WTC11 (cell line): Measurements from ENCODE around the gene BUD23. TPM values are rescaled to one million over a fixed set of nuclear protein-coding genes. Genes with fewer than 3 reads are reported as not detected.
"Not testable (repeated sequence)": the region's sequence is repeated elsewhere in the genome, so short reads cannot be mapped to it uniquely, and the experiment has no call there.

Experiments used
- ATAC-seq: fragments of 200-7000 bp; cut with Tn5 transposase; 2 replicates; pipeline ENCODE4 v1.10.0; 2021; ENCODE audit warnings: mild to moderate bottlenecking, moderate library complexity
- CTCF ChIA-PET: fragments of 300-600 bp; sonication (Branson Sonifier 250); formaldehyde crosslinking; loops from one replicate; lab custom pipeline; 2021; ENCODE audit warnings: antibody characterized with exemption; lab: Charles Lee
- POLR2A ChIA-PET: fragments of 350-600 bp; sonication (Branson Sonifier 250); formaldehyde crosslinking; loops from one replicate; lab custom pipeline; 2021; ENCODE audit warnings: antibody characterized with exemption; lab: Charles Lee
- DNase-seq: peaks from one replicate; pipeline ENCODE4 v3.0.0; 2021; ENCODE audit warnings: low spot score
- H3K27ac Mint-ChIP-seq: 2 replicates; pipeline ENCODE4 v1.8.0; 2021; ENCODE audit warnings: mixed read lengths
- H3K27me3 Mint-ChIP-seq: 2 replicates; pipeline ENCODE4 v1.8.0; 2021; ENCODE audit warnings: low read depth, mild to moderate bottlenecking, moderate library complexity, mixed read lengths
- H3K36me3 Mint-ChIP-seq: 2 replicates; pipeline ENCODE4 v1.8.0; 2021; ENCODE audit warnings: mixed read lengths
- H3K4me1 Mint-ChIP-seq: 2 replicates; pipeline ENCODE4 v1.8.0; 2022; ENCODE audit warnings: mixed read lengths
- H3K4me3 Mint-ChIP-seq: 2 replicates; pipeline ENCODE4 v1.8.0; 2021; ENCODE audit warnings: mild to moderate bottlenecking, moderate library complexity, mixed read lengths
- H3K9me3 Mint-ChIP-seq: 2 replicates; pipeline ENCODE4 v1.8.0; 2021; ENCODE audit warnings: mixed read lengths
- CREB1 ChIP-seq: sonication (generic); formaldehyde crosslinking; IDR thresholded peaks from 2 replicates; pipeline ENCODE4 v1.8.0; 2023; ENCODE audit warnings: mild to moderate bottlenecking, missing genetic modification reagents
- ELF4 ChIP-seq: sonication (generic); formaldehyde crosslinking; IDR thresholded peaks from 2 replicates; pipeline ENCODE4 v1.8.1; 2022; ENCODE audit warnings: low read depth, mild to moderate bottlenecking, moderate library complexity, missing genetic modification reagents
- ETV6 ChIP-seq: sonication (generic); formaldehyde crosslinking; IDR thresholded peaks from 2 replicates; pipeline ENCODE4 v1.8.1; 2022; ENCODE audit warnings: mild to moderate bottlenecking, missing genetic modification reagents
- GABPB1 ChIP-seq: sonication (generic); formaldehyde crosslinking; IDR thresholded peaks from 2 replicates; pipeline ENCODE4 v1.8.1; 2023; ENCODE audit warnings: mild to moderate bottlenecking, missing genetic modification reagents
- JUN ChIP-seq: sonication (generic); formaldehyde crosslinking; IDR thresholded peaks from 2 replicates; pipeline ENCODE4 v1.8.0; 2023; ENCODE audit warnings: mild to moderate bottlenecking, missing genetic modification reagents
- MLX ChIP-seq: sonication (generic); formaldehyde crosslinking; IDR thresholded peaks from 2 replicates; pipeline ENCODE4 v1.8.1; 2023; ENCODE audit warnings: mild to moderate bottlenecking, missing genetic modification reagents, moderate library complexity
- MYBL2 ChIP-seq: sonication (generic); formaldehyde crosslinking; IDR thresholded peaks from 2 replicates; pipeline ENCODE4 v1.8.1; 2023; ENCODE audit warnings: mild to moderate bottlenecking, moderate library complexity, missing genetic modification reagents
- NR2C2 ChIP-seq: sonication (generic); formaldehyde crosslinking; IDR thresholded peaks from 2 replicates; pipeline ENCODE4 v1.8.0; 2022; ENCODE audit warnings: mild to moderate bottlenecking, missing genetic modification reagents
- RORB ChIP-seq: fragments of 250-450 bp; sonication (Bioruptor Pico); IDR thresholded peaks from 2 replicates; pipeline ENCODE4 v1.9.0; 2021; ENCODE audit warnings: mild to moderate bottlenecking
- SOX15 ChIP-seq: fragments of 250-450 bp; sonication (Bioruptor Pico); IDR thresholded peaks from 2 replicates; pipeline ENCODE4 v1.9.0; 2021; ENCODE audit warnings: mild to moderate bottlenecking
- TEAD1 ChIP-seq: sonication (generic); formaldehyde crosslinking; IDR thresholded peaks from 2 replicates; pipeline ENCODE4 v1.8.0; 2022; ENCODE audit warnings: mild to moderate bottlenecking, missing genetic modification reagents
- ZNF121 ChIP-seq: sonication (generic); formaldehyde crosslinking; IDR thresholded peaks from 2 replicates; pipeline ENCODE4 v1.8.0; 2023; ENCODE audit warnings: missing genetic modification reagents
- ZNF512 ChIP-seq: sonication (generic); formaldehyde crosslinking; IDR thresholded peaks from 2 replicates; pipeline ENCODE4 v1.8.1; 2022; ENCODE audit warnings: missing genetic modification reagents, borderline replicate concordance
- total RNA-seq: library from RNA; stranded (reverse); gene quantifications from 3 replicates; pipeline ENCODE4 v1.2.3, GENCODE V29; 2021
- TF ChIP-seq, protein P1 (sequence below): sonication (generic); formaldehyde crosslinking; IDR thresholded peaks from 2 replicates; pipeline ENCODE4 v1.8.1; 2023; ENCODE audit warnings: mild to moderate bottlenecking, moderate library complexity, missing genetic modification reagents

Gene BUD23
- total RNA-seq, 1 experiment from 2014 or later = 91.9 TPM

- no peaks in the 10 kb centered on the region for H3K27me3 Mint-ChIP-seq
- no peak for DNase-seq
Observed at GRCh38 chr7:73708961-73709549, 25.7 kb downstream of the BUD23 start.

DNA sequence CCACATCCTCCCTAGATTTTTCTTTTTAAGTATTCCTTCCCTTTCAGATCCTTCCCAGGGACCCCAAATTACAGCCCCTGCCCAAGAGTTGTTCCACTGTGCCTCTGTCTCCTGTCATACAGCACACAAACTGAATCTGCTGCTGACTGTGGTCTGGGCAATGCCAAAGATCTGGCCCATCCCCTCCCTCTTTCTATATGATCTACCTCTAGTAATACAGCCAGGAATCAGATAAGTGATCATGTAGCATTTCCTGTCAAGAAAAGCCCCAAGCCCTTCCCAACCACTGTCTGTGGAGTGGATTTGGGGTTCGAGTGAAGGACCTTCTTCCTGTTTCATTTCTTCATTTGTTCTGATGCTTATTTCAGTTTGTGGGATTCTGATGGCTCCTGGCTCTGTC, 29.4 kb downstream of the BUD23 start:
- H3K27ac Mint-ChIP-seq = no peak overlapping the region
- H3K4me1 Mint-ChIP-seq = no peaks in the 10 kb centered on the region
- no peak overlapping the region for H3K4me3 Mint-ChIP-seq
- POLR2A ChIA-PET = no interaction called here
- ATAC-seq (no peak), DNase-seq (no peak)
- no peaks in the 10 kb centered on the region for H3K9me3 Mint-ChIP-seq
- CTCF ChIA-PET = interaction anchor here (1.0 to 2.4 kb wide), 3 partner anchors 9 to 106 kb away, joined by 3 to 14 read pairs (median 3); no protein-coding TSS in a partner anchor
- H3K27me3 Mint-ChIP-seq = peaks cover 2% of the 10 kb centered on the region
- TF ChIP-seq SOX15 (no peak), MLX (CRISPR knock-in tag) (no peak), ETV6 (CRISPR knock-in tag) (no peak), ELF4 (CRISPR knock-in tag) (no peak), JUN (CRISPR knock-in tag) (no peak), NR2C2 (CRISPR knock-in tag) (no peak), ZNF512 (CRISPR knock-in tag) (no peak), RORB (CRISPR knock-in tag) (no peak), MYBL2 (CRISPR knock-in tag) (no peak)
- H3K36me3 Mint-ChIP-seq = no peaks in the 10 kb centered on the region

More at GRCh38 chr7:73708961-73709549, 25.7 kb downstream of the BUD23 start:
- Mint-ChIP-seq H3K4me3 (no peak overlapping the region), H3K9me3 (no peaks in the 10 kb centered on the region), H3K4me1 (peaks cover 2% of the 10 kb centered on the region; the same call in 1 of the 2 replicates), H3K27ac (no peak overlapping the region), H3K36me3 (no peaks in the 10 kb centered on the region)
- ATAC-seq = no peak
- TF ChIP-seq JUN (CRISPR knock-in tag) (no peak), CREB1 (no peak), TEAD1 (CRISPR knock-in tag) (no peak)
- TF ChIP-seq, protein P1, sequence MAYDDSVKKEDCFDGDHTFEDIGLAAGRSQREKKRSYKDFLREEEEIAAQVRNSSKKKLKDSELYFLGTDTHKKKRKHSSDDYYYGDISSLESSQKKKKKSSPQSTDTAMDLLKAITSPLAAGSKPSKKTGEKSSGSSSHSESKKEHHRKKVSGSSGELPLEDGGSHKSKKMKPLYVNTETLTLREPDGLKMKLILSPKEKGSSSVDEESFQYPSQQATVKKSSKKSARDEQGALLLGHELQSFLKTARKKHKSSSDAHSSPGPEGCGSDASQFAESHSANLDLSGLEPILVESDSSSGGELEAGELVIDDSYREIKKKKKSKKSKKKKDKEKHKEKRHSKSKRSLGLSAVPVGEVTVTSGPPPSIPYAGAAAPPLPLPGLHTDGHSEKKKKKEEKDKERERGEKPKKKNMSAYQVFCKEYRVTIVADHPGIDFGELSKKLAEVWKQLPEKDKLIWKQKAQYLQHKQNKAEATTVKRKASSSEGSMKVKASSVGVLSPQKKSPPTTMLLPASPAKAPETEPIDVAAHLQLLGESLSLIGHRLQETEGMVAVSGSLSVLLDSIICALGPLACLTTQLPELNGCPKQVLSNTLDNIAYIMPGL (CRISPR knock-in tag) = no peak
- ChIA-PET POLR2A (interaction anchor here (1.0 kb wide), 1 partner anchor 16 kb away, joined by 3 read pairs; no protein-coding TSS in a partner anchor), CTCF (interaction anchor here (1.6 to 2.2 kb wide), 3 partner anchors 16 to 102 kb away, joined by 5 to 11 read pairs (median 8); partner anchors contain the start of gene VPS37D)

- CTCF ChIA-PET = interaction anchor here (1.0 to 5.0 kb wide), 3 partner anchors 12 to 107 kb away, joined by 3 to 25 read pairs (median 19); no protein-coding TSS in a partner anchor
- ATAC-seq, H3K9me3 Mint-ChIP-seq, H3K27ac Mint-ChIP-seq, H3K4me3 Mint-ChIP-seq, H3K4me1 Mint-ChIP-seq, POLR2A ChIA-PET, DNase-seq, H3K36me3 Mint-ChIP-seq, H3K27me3 Mint-ChIP-seq: not testable (repeated sequence)
- TF ChIP-seq ZNF121 (CRISPR knock-in tag) = peak; percentile 73
Observed at GRCh38 chr7:73713319-73713718, 29.9 kb downstream of the BUD23 start.

DNA sequence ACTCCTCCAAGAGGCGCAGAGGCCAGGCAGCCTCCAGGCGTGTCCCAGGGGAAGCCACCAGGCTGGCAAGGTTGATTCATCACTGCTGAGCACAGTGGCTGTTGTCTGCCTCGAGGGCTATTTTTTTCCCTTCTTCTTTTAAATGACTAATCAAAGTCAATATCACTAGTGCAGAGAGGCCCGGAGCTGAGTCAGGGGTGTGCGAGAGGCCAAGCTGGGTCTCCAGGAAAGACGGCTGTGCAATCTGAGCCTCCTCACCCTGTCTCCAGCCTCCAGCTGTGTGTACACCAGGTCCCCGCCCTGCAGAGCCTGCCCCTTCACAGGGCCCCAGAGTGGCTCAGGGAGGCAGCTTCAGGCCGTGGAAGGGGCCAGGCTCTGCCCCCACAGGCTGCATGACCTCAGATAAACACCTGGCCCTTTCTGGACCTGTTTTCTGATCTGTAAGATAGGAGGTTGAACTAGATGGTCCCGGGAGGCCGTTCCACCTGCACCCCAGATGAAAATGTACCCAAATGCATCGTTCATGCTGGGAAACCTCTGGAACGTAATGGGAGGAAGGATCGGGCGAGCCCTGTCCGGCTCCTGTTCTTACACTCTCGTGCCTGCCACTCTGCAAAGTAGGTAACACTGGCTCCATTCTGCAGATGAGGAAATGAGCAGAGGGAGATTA, 32.4 kb downstream of the BUD23 start:
- Mint-ChIP-seq H3K4me1 (no peaks in the 10 kb centered on the region), H3K4me3 (no peak overlapping the region), H3K27ac (no peak overlapping the region), H3K9me3 (no peaks in the 10 kb centered on the region), H3K27me3 (peaks cover 24% of the 10 kb centered on the region), H3K36me3 (no peaks in the 10 kb centered on the region)
- ChIA-PET POLR2A (interaction anchor here (0.6 to 0.7 kb wide), 2 partner anchors 24 to 78 kb away, joined by 4 to 7 read pairs; no protein-coding TSS in a partner anchor), CTCF (interaction anchor here (0.6 to 5.0 kb wide), 5 partner anchors 10 to 128 kb away, joined by 3 to 25 read pairs (median 5); no protein-coding TSS in a partner anchor)
- ATAC-seq (no peak), DNase-seq (no peak)
- TF ChIP-seq GABPB1 (CRISPR knock-in tag) = peak; percentile 28; the same call in 1 of the 2 replicates
- TF ChIP-seq, protein P1 (CRISPR knock-in tag) = no peak
